Stimulated activated CD4-positive, alpha-beta T cell treated with anti-CD3 and anti-CD28 coated beads, Interleukin-1b, Interleukin-23, amount 100 ng/mL, for 24 hours (primary cell): ENCODE results near the gene PLET1.
"Not testable (repeated sequence)": the region's sequence is repeated elsewhere in the genome, so short reads cannot be mapped to it uniquely, and the experiment has no call there.

Source experiments
- DNase-seq, 4 experiments: peaks; one replicate each; pipeline ENCODE4 v3.0.0-alpha.2; 2020; ENCODE audit warnings: low read depth in 4 of 4, low spot score in 1 of 4

The PLET1 gene

DNA sequence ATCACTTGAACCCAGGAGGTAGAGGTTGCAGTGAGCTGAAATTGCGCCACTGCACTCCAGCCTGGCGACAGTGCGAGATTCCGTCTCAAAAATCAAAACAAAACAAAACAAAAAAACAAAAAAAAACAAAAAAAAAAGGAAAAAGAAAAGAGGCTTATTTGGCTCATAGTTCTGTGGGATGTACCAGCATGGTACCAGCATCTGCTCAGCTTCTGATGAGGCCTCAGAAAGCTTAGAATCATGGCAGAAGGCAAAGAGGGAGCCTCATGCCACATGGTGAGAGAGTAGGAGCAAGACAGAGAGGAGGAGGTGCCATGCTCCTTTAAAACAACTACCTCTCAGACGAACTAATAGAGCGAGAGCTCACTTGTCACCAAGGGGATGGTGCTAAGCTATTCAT lies 45.0 kb downstream of the PLET1 start:
- DNase-seq, result no peak

- no peak for DNase-seq
These were observed 46.9 kb downstream of the PLET1 start for GRCh38 chr11:112213753-112214152.

DNA sequence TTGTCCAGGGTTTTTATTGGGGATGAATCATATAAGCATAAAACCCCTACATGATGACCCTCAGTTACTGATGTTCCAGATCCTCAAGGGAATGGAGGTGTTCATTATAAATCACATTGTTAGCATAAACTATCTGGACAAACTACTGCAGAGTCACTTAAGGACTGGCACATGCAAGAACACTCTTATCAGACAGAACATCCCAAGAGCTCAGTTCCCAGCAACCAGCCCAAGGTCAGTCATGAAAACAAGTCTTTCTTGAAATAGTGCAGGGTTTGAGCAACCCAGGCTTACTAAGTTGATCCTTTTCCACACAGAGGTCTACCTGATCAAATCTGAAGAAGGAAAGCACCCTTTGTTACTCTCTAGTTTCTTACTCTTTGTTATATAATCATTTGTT lies 48.0 kb downstream of the PLET1 start:
- no peak for DNase-seq

DNA sequence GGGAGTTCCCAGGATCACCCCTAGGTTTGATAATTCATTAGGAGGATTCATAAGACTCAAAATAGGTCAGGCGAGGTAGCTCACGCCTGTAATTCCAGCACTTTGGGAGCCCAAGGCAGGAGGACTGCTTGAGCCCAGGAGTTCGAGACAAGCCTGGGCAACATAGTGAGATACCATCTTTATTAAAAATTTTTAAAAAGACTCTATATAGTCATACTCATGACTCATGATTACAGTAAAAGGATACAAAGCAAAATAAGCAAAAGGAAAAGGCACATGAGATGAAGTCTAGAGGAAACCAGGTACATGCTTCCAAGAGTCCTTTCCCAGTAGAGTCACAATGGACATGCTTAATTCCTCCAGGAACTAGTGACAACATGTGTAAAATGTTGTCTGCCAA lies 48.4 kb downstream of the PLET1 start:
- no peak for DNase-seq

DNA sequence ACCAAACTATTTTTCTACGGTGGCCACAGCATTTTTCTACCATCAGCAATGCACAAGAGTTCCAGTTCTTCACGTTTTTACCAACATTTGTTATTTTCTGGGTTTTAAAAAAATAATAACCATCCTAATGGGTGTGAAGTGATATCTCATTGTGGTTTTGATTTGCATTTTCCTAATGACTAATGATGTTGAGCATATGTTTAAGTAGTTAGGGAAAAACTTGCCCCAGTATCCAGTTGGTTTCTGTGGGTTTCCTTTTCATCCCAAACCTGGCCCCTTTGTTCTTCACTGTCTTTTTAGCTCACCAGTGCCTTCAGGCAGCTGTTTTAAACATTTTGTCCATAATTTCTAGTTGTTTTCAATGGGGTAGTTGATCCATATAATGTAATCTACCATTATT lies 49.1 kb downstream of the PLET1 start:
- peak in 1 of 4 experiments; percentile 7 for DNase-seq

DNA sequence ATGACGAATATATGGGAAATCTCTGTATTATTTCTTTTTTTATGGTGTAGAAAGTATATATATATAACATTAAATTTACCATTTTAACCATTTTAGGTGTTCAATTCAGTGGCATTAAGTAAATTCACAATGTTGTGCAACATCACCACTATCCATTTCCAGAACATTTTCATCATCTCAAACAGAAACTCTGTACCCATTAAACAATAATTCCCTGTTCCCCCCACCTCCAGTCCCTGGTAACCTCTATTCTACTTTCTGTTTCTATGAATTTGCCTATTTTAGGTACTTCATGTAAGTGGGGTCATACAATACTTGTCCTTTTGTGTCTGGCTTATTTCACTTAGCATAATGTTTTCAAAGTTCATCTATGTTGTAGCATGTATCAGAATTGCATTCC lies 49.8 kb downstream of the PLET1 start:
- DNase-seq, result no peak

DNA sequence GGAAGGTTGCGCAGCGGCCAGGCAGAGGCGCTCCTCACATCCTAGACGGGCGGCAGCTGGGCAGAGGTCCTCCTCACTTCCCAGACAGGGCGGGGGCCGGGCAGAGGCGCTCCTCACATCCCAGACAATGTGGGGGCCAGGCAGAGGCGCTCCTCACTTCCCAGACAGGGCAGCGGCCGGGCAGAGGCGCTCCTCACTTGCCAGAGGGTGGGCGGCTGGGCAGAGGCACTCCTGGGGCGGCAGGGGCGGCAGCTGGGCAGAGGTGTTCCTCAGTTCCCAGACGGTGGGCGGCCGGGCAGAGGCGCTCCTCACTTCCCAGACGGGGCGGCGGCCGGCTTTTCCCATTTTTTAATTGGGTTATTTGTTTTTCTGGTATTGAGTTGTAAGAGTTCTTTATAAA lies 54.6 kb downstream of the PLET1 start:
- no peak for DNase-seq

DNA sequence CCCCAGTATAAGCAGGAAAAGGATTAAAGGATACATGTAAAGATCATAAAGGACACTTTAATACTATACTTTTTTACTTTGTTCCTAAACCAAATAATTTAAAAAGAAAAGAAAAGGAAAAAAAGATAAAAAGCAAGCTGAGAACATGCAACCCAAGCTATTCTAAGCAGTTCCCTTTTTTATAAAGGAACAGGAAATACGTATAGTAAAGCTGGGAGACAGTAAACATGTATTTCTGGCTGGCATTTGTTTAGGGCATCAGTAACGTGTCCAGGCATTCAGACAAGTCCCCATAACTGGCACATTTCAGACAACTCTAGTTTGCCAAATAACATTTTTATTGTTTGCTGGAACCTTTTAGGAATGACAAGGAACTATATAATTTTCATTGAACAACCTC lies 60.4 kb downstream of the PLET1 start:
- no peak for DNase-seq

GRCh38 chr11:112199101-112199500 lies 61.6 kb downstream of the PLET1 start:
- DNase-seq, result not testable (repeated sequence)
